Measurements from ENCODE around the gene TRPM3.

- no peak for TF ChIP-seq ZSCAN16 (tag by site-specific recombination; IDR thresholded peaks at IDR 0.05)
- no peak for TF ChIP-seq ZNF175 (tag by site-specific recombination; IDR thresholded peaks at IDR 0.05)
- no peak for TF ChIP-seq ELK4 (IDR thresholded peaks at IDR 0.05; ENCODE audit: borderline replicate concordance, low read depth, low read length)
- no peak for TF ChIP-seq ZBTB8A (tag by site-specific recombination; IDR thresholded peaks at IDR 0.05)
- TF ChIP-seq, protein P1, sequence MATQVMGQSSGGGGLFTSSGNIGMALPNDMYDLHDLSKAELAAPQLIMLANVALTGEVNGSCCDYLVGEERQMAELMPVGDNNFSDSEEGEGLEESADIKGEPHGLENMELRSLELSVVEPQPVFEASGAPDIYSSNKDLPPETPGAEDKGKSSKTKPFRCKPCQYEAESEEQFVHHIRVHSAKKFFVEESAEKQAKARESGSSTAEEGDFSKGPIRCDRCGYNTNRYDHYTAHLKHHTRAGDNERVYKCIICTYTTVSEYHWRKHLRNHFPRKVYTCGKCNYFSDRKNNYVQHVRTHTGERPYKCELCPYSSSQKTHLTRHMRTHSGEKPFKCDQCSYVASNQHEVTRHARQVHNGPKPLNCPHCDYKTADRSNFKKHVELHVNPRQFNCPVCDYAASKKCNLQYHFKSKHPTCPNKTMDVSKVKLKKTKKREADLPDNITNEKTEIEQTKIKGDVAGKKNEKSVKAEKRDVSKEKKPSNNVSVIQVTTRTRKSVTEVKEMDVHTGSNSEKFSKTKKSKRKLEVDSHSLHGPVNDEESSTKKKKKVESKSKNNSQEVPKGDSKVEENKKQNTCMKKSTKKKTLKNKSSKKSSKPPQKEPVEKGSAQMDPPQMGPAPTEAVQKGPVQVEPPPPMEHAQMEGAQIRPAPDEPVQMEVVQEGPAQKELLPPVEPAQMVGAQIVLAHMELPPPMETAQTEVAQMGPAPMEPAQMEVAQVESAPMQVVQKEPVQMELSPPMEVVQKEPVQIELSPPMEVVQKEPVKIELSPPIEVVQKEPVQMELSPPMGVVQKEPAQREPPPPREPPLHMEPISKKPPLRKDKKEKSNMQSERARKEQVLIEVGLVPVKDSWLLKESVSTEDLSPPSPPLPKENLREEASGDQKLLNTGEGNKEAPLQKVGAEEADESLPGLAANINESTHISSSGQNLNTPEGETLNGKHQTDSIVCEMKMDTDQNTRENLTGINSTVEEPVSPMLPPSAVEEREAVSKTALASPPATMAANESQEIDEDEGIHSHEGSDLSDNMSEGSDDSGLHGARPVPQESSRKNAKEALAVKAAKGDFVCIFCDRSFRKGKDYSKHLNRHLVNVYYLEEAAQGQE (tag by site-specific recombination; IDR thresholded peaks at IDR 0.05), result no peak
These were observed 69.1 kb downstream of the TRPM3 start for GRCh38 chr9:71052287-71052686.
